ENCODE measurements around the gene PPTC7.

DNA sequence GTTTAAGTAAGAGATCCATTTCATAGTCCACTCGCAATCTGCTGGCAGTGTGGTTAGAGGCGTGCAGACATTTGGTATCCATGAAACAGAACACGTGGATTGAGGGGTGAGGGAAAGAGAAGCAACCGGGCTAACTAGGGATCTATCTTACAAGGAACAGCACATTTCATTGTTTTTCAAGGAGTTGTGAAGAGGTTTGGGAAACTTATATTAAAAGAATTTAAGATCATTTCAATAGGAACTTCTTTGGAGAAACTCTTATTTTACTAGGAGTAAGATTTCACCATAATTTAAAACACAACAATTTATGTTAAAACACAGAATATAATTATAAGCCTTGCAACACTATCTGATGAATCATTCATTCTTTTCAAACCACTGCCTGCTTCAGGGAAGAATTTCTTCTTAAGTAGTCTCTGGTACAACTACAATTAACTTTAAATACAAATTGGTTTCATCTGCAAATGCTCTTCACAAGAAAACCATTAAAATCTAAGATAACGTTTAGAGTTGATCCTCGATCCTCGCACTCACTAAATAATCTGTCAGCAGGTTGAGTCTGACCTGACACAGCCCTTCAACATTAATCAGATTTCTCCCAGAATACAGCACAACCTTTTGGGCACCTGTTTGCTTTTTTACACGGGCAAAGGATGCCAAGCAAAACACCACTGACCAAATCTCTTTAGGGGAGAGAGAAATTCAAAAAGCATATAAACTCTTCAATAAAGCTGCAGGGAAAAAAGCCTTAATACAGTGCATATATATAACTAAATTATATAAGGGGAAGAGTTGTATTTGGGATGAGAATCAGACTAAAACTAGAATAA, 27.3 kb downstream of the PPTC7 start:
- TF ChIP-seq, protein P1, sequence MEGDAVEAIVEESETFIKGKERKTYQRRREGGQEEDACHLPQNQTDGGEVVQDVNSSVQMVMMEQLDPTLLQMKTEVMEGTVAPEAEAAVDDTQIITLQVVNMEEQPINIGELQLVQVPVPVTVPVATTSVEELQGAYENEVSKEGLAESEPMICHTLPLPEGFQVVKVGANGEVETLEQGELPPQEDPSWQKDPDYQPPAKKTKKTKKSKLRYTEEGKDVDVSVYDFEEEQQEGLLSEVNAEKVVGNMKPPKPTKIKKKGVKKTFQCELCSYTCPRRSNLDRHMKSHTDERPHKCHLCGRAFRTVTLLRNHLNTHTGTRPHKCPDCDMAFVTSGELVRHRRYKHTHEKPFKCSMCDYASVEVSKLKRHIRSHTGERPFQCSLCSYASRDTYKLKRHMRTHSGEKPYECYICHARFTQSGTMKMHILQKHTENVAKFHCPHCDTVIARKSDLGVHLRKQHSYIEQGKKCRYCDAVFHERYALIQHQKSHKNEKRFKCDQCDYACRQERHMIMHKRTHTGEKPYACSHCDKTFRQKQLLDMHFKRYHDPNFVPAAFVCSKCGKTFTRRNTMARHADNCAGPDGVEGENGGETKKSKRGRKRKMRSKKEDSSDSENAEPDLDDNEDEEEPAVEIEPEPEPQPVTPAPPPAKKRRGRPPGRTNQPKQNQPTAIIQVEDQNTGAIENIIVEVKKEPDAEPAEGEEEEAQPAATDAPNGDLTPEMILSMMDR (IDR thresholded peaks at IDR 0.05; ENCODE audit: low read depth, low read length, poor library complexity, severe bottlenecking) = no peak
- no peak for TF ChIP-seq EZH2phosphoT487 (IDR thresholded peaks at IDR 0.05; ENCODE audit: borderline replicate concordance, low read length)

All from DOHH2 (cell line).